Non-pigmented ciliary epithelial cell (primary cell): Measurements from ENCODE around the gene PFDN1.
"Not testable (repeated sequence)": the region's sequence is repeated elsewhere in the genome, so short reads cannot be mapped to it uniquely, and the experiment has no call there.

Experiments used
- DNase-seq: peaks from one replicate; pipeline ENCODE4 v3.0.0-alpha.2; 2010; ENCODE audit warnings: low read depth

Gene PFDN1, protein sequence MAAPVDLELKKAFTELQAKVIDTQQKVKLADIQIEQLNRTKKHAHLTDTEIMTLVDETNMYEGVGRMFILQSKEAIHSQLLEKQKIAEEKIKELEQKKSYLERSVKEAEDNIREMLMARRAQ

DNA sequence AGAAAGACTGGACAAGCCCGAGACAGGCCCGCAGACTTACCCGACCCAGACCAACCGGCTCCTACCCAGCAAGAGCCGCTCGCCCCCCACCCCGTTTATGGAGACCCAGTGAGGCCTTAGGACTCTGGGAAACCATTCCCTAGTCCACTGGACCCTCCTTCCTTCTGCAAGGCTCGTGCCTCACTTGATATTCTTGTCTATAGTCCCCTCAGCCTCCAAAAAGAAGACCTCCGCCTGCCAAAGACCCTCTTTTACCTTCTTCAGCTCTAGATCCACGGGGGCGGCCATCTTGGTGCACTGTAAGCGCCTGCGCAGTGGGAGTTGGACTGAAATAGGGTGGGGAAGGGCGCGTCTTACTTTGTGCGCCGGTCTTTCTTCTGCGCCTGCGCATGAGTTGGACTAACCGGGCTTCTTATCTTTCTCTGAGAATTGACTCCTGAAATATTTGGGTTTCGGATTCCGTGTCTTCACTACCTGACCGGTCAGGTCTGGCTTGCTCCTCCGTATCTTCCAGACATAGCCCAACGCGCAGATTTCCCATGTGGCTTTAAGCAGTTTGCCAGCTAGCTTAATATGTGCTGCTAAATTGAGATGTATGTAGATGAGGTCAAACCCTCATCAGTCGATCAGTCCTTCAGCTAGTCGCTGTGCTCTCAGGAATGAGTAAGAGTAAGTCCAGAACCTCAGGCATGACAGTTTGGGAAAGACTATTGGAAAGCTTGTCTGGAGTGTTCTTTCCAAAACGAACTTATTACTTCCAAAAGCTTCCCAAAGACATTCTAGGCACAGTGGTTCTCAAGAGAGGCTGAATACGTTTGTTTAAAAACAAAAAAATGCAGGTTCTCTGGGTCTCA, at the start of gene PFDN1:
Gene PFDN1 (minus strand): TSS at position 316 of the 854 bp plus-strand sequence. CDS start 28 bp downstream, at position 288.
- DNase-seq = peak; percentile 81

DNA sequence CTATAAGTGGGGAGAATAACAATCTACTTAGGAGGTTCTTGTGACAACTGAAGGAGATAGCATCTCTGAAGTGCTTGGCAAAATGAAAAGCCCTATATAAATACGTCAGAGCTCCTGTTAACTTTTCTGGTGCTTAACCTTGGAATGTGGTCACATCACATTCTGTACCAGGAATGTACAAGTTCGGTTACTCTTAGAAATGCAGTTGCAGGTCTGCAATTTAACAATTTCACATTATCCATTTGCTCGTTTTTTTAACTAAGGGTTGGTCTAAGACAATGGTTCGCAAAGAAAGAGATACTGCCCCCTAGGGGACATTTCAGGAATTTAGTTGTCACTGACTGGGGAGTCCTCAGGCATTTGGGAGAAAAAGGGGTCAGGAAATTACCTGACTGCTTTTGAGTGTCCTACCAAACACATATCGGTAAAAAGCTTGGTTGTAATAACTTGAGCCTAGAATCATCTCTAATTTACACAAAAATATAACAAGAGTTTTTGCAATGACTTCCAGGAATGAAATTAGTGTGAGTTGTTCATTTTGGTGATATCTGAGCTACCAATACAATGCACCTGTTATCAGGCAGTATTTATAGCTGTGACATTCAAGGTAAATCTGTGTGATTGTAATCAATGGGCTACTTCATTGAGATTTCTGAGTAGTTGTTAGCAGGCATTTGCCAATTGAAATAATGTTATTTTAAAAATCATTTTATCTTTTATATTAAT, 48.9 kb upstream of the PFDN1 start:
- DNase-seq = no peak

GRCh38 chr5:140349244-140349643, 46.3 kb upstream of the PFDN1 start:
- no peak for DNase-seq

GRCh38 chr5:140348104-140348503, 45.2 kb upstream of the PFDN1 start:
- DNase-seq = no peak

DNA sequence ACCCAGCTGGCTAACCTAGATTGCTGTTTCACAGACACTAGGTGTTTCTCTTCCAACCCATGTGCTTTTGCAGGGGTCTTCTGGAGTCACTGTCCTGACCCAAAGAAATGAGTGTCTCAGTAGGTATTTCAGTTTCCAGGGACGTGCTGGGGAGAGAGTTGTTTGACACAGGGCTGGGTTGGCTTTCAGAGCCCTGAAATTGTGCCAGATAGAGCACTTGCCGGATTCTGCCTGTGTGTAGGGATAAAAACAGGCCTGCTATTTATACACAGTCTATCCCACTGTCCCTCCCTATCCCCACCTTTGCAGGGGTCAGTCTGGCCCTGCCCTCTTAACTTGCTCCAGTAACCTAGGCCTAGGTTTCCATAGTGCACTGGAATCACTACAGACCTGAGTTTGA, 44.5 kb upstream of the PFDN1 start:
- no peak for DNase-seq

GRCh38 chr5:140346348-140347221, 43.7 kb upstream of the PFDN1 start, which contains the start of gene HBEGF:
HBEGF (minus strand) TSS chr5:140346603; CDS start chr5:140346328, 275 bp downstream.
- no peak for DNase-seq

DNA sequence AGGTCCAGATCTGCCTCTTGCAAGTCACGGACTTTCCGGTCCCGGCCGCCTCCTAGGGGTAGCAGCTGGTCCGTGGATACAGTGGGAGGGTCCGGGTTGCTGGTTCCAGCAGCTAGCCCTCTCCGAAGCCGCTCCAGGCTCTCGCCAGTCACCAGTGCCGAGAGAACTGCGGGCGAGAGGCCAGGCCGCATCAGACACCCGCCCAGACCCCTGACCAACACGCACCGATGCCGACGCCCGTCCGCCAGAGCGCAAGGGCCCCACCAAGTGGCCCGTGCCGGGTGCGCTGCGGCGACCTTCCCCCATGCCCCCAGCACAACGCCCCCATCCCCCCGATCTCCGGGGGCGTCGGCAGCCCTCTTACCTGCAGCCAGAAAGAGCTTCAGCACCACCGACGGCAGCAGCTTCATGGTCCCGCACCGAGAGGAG, 43.0 kb upstream of the PFDN1 start:
- DNase-seq = no peak

- DNase-seq = no peak
Observed at GRCh38 chr5:140344683-140345423, 42.0 kb upstream of the PFDN1 start.

DNA sequence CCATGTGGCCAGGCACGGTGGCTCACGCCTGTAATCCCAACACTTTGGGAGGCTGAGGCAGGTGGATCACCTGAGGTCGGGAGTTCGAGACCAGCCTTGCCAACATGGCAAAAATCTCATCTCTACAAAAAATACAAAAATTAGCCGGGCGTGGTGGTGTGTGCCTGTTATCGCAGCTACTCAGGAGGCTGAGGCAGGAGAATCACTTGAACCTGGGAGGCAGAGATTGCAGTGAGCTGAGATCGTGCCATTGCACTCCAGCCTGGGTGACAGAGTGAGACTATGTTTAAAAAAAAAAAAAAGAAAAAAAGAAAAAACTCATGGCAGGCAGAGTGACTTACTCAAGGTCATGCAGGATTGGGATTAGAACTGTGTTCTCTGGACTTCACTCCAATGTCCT, 40.9 kb upstream of the PFDN1 start:
- DNase-seq = not testable (repeated sequence)

DNA sequence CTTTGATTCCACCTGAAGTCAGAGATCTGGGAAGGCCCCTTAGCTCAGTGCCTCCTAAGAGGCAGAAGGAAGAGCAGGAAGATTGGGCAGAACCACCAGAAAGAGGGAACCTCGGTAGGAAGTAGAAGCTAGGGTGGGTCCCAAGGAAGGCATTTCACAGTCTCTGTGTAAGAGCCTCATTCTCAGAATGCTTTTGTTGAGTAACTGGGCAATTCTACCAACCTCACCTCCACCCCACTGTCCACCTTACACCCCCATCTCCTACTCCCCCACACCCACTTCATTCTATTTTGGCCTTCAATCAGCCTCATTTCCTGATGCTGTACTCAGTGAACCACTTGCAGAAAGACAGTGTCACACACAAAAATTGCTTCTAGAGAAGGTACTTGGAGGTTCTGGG, 40.0 kb upstream of the PFDN1 start:
- no peak for DNase-seq

GRCh38 chr5:140342287-140342686, 39.4 kb upstream of the PFDN1 start:
- DNase-seq = no peak

- DNase-seq = no peak
Observed at GRCh38 chr5:140341591-140341990, 38.7 kb upstream of the PFDN1 start.

DNA sequence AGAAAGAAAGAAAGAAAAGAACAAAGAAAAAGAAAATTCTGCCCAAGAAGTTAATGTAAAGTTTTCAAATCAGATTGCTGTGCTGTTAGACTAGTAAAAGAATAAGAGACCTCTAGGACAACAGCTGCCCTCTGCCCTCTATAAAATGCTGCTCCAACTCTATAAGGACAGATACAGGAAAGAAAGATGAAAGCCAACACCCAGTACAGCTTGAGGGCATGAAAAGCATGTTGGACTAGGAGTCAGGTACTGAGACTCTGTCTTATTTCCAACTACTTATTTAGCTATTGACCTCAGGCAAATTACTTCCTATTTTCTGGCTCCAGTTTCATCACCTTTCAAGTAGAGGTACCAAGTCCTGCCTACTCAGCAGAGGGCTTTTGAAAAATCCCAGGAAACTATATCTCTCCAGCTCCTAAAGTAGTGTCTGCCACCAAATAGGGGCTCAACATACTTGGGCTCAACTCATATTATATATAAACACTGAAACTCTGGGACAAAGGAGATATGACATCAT, 37.8 kb upstream of the PFDN1 start:
- DNase-seq = no peak

DNA sequence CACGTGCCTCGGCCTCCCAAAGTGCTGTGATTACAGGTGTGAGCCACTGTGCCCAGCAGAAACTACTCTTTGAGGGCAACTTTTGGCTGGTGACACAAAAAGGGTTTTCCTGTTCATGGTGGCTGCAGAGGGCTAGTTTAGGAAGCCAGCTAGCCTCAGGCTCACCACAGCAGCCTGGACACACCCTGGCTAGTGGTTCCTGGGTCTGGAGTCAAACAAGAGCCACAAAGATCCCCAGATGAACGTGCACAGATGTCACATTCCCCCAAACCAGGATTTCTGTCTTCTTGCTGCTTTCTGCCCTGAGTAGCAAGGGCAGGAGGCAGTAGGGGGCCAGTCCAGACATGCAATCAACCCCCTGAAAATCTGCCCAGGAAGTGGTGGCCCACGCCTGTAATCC, 36.7 kb upstream of the PFDN1 start:
- no peak for DNase-seq

- DNase-seq = no peak
Observed at GRCh38 chr5:140338908-140339307, 36.0 kb upstream of the PFDN1 start.

- DNase-seq = no peak
Observed at GRCh38 chr5:140338336-140338735, 35.4 kb upstream of the PFDN1 start.

DNA sequence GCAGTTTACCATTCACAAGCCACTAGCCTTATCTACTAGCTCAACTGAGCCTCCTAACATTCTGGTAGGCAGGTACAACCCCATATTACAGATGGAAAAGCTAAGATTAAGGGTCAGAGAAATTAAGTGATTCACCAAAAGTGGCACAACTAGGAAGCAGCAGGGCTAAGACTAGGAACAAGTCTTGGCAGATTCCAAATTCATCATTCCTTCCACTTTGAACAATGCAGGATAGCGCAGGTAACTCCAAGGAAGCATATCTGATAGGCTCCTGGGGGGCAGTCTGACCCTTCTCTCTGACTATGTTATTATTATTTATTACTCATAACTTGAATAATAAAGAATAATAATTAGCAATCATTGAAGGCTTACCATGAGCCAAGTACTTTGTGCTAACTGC, 35.0 kb upstream of the PFDN1 start:
- no peak for DNase-seq

DNA sequence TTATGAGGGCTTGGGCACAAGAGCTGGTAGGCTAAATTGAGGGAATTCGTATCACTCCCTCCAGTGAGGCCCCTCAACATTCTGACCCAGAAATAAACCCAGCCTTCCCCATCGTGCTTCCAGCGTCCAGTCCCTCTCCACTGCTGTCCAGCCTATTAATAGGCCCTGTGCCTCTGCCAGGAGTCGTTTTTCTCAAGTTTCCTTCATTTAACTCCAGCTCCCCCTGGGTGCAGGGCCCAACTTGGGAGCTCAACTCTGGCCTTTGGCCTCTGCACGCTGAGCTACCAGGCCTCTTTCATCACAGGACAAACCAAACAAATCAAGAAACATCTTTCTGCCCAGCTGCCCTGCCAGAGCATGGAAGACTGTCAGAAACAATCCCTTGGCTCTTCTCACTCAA, 33.5 kb upstream of the PFDN1 start:
- DNase-seq = no peak

DNA sequence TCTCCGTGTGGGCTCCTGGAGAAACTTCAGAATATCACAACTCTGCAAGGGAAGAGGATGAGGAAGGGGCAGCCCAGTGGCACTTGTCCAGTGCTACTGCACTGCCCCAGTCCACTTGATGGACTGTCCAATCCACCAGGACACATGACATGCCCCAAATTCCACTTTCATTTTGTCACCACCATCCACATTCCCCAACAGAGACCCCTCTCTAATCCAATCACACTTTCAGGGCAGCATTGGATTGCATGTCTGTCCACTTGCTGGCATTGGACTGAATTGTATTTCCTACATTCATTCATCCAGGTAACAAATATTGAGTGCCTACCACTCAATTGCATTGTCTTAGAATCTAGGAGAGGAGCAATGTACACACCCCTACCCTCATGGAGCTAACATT, 28.7 kb upstream of the PFDN1 start:
- no peak for DNase-seq

DNA sequence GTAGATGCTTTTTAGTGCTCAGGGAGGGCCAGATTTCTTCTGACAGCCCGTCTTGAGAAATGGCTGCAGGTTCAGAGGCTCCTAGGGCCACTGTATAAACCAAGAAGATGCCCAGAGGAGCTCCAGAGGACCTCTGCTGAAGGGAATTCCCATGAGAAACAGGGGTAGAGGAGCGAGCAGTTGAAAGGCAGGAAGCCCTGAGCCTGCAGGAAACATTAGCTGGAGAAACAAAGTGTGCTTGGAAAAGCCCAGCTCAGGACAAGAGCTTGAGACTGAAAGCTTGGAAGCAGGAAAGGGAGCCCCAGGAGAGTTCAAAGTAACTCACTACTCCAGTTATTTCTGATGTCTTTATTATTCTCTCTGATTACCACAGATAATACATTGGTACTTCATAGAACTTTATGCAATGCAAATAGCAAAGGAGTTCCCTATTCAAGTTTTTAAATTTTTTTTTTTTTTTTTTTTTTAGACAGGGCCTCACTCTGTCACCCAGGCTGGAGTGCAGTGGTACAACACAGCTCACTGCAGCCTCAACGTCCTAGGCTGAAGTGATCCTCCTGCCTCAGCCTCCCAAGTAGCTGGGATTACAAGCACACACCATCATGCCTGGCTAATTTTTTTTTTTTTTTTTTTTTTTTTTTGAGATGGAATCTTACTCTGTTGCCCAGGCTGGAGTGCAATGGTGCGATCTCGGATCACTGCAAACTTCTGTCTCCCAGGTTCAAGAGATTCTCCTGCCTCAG, 27.0 kb upstream of the PFDN1 start:
- DNase-seq = no peak
